Heart left ventricle (tissue), 13 donors: ENCODE results near the gene FCGR1A.
"Not testable (repeated sequence)": the region's sequence is repeated elsewhere in the genome, so short reads cannot be mapped to it uniquely, and the experiment has no call there.

Source experiments
- POLR2A ChIP-seq, 2 donors: fragments of 450-650 bp; IDR thresholded peaks; one replicate each; pipeline ENCODE4 v1.6.1; 2017; ENCODE audit warnings: antibody characterized with exemption in 2 of 2, mild to moderate bottlenecking in 2 of 2, moderate library complexity in 2 of 2
- TF ChIP-seq, protein P1 (sequence below), 12 donors: fragments of 200-600 bp; sonication (generic) in 4 of 12; IDR thresholded peaks; one replicate each; pipeline versions ENCODE4 v1.5.0 to v1.8.0; 2018 to 2022; ENCODE audit warnings: antibody characterized with exemption in 12 of 12, mild to moderate bottlenecking in 5 of 12
- donor health status: ischemic (EF 13 %, LVEDD 7.1; RV severe dilation, severe dysfunction).
- donor health status: DM: no; HTN: yes; CAD: no.
- donor health status: DM: no; HTN: no; CAD: no.
- donor health status: ischemic (EF 25% LVEDD 6.9; RV normal size, moderate dysfunction).
- donor health status: ischemic (EF 25% LVEDD 5.7; RV mildly dilated, moderate dysfunction).
- donor health status: ischemic (EF 35%, LVEDD 5.7; RV mildly dilated, moderate dysfunction).
- donor health status: nonischemic (EF 11% LVEDD 7.7; RV severe dilation, severe dysfunction).
- donor health status: DM: yes; HTN: yes; CAD: no.
- donor health status: PGD.
- donor health status: ischemic (EF 29% LVEDD 5.4; RV normal size, mild dysfunction).
- donor health status: nonischemic (EF 23%, LVEDD 6.1; RV moderate dilation, normal function).

DNA sequence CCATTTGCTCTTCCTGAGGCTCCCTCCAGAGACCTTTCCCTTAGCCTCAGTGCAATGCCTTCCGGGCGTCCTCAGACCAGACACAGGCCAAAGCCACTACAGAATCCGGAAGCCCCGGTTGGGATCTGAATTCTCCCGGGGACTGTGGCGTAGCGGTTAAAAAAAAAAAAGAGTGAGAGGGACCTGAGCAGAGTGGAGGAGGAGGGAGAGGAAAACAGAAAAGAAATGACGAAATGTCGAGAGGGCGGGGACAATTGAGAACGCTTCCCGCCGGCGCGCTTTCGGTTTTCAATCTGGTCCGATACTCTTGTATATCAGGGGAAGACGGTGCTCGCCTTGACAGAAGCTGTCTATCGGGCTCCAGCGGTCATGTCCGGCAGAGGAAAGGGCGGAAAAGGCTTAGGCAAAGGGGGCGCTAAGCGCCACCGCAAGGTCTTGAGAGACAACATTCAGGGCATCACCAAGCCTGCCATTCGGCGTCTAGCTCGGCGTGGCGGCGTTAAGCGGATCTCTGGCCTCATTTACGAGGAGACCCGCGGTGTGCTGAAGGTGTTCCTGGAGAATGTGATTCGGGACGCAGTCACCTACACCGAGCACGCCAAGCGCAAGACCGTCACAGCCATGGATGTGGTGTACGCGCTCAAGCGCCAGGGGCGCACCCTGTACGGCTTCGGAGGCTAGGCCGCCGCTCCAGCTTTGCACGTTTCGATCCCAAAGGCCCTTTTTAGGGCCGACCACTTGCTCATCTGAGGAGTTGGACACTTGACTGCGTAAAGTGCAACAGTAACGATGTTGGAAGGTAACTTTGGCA, 50.0 kb downstream of the FCGR1A start:
- not testable (repeated sequence) for TF ChIP-seq POLR2A (IDR thresholded peaks at IDR 0.05)
- TF ChIP-seq, protein P1, sequence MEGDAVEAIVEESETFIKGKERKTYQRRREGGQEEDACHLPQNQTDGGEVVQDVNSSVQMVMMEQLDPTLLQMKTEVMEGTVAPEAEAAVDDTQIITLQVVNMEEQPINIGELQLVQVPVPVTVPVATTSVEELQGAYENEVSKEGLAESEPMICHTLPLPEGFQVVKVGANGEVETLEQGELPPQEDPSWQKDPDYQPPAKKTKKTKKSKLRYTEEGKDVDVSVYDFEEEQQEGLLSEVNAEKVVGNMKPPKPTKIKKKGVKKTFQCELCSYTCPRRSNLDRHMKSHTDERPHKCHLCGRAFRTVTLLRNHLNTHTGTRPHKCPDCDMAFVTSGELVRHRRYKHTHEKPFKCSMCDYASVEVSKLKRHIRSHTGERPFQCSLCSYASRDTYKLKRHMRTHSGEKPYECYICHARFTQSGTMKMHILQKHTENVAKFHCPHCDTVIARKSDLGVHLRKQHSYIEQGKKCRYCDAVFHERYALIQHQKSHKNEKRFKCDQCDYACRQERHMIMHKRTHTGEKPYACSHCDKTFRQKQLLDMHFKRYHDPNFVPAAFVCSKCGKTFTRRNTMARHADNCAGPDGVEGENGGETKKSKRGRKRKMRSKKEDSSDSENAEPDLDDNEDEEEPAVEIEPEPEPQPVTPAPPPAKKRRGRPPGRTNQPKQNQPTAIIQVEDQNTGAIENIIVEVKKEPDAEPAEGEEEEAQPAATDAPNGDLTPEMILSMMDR (IDR thresholded peaks at IDR 0.05) = not testable (repeated sequence)
